AG04450 (cell line): ENCODE results near the gene SLF1. TPM values are rescaled to one million over a fixed set of nuclear protein-coding genes. Genes with fewer than 3 reads are reported as not detected.

Experiments
- CTCF ChIA-PET: fragments of 300-600, 350-600 bp; formaldehyde crosslinking; extraction: SDS; loops from one replicate; lab custom pipeline; 2022; ENCODE audit warnings: antibody characterized with exemption, inconsistent platforms; lab: Charles Lee
- POLR2A ChIA-PET: fragments of 350-600 bp; formaldehyde crosslinking; extraction: SDS; loops from one replicate; lab custom pipeline; 2021; ENCODE audit warnings: antibody characterized with exemption, inconsistent platforms; lab: Yijun Ruan, JAX
- DNase-seq: peaks from one replicate; pipeline ENCODE4 v3.0.0-alpha.2; 2011; ENCODE audit warnings: low read depth, low spot score
- H3K27ac ChIP-seq: one replicate; pipeline ENCODE4 v1.5.1; 2012; ENCODE audit warnings: low read depth, low read length, control low read depth
- H3K27me3 ChIP-seq: one replicate; pipeline ENCODE4 v1.6.0; 2012; ENCODE audit warnings: low read length; ENCODE audit not compliant: control insufficient read depth, insufficient read depth
- H3K4me3 ChIP-seq: 2 replicates; pipeline ENCODE4 v1.5.1; 2011; ENCODE audit warnings: mild to moderate bottlenecking, low read depth, low read length, control low read depth
- H3K9me3 ChIP-seq: 2 replicates; pipeline ENCODE4 v1.5.1; 2012; ENCODE audit warnings: low read length; ENCODE audit not compliant: control insufficient read depth, insufficient read depth
- polyA plus RNA-seq: library from polyadenylated mRNA; depleted of rRNA; stranded (reverse); fragments of >200 nt; gene quantifications from 2 replicates; pipeline ENCODE4 v1.2.3, GENCODE V29; 2011
- TF ChIP-seq, protein P1 (sequence below): IDR thresholded peaks from 2 replicates; pipeline ENCODE4 v1.5.1; 2011; ENCODE audit warnings: low read depth, low read length, control low read depth, inconsistent platforms

The SLF1 gene
- polyA plus RNA-seq, 1 experiment: 3.6 TPM

DNA sequence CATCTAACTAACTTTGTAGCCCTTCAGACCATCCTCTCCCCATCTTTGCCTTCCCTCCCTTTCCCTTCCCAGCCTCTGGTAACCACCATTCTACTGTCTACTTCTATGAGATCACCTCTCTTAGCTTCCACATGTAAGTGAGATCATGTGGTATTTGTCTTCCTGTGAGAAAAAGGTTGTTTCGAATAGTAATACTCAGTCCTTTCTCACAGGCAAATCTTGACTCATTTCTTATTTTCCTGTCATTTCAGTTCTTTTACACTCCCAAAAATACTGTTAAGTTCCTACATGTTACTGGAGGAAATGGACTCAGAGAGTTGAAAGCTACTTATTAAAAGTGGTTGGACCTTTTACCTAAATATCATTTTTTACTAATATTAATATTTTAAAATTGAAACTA is 82.1 kb downstream of the SLF1 start:
- Histone ChIP-seq H3K27me3 (no peaks in the 10 kb centered on the region), H3K27ac (no peak overlapping the region), H3K4me3 (no peak overlapping the region), H3K9me3 (no peaks in the 10 kb centered on the region)
- DNase-seq: no peak
- CTCF ChIA-PET: no interaction called here
- TF ChIP-seq, protein P1, sequence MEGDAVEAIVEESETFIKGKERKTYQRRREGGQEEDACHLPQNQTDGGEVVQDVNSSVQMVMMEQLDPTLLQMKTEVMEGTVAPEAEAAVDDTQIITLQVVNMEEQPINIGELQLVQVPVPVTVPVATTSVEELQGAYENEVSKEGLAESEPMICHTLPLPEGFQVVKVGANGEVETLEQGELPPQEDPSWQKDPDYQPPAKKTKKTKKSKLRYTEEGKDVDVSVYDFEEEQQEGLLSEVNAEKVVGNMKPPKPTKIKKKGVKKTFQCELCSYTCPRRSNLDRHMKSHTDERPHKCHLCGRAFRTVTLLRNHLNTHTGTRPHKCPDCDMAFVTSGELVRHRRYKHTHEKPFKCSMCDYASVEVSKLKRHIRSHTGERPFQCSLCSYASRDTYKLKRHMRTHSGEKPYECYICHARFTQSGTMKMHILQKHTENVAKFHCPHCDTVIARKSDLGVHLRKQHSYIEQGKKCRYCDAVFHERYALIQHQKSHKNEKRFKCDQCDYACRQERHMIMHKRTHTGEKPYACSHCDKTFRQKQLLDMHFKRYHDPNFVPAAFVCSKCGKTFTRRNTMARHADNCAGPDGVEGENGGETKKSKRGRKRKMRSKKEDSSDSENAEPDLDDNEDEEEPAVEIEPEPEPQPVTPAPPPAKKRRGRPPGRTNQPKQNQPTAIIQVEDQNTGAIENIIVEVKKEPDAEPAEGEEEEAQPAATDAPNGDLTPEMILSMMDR: no peak
- POLR2A ChIA-PET: no interaction called here

DNA sequence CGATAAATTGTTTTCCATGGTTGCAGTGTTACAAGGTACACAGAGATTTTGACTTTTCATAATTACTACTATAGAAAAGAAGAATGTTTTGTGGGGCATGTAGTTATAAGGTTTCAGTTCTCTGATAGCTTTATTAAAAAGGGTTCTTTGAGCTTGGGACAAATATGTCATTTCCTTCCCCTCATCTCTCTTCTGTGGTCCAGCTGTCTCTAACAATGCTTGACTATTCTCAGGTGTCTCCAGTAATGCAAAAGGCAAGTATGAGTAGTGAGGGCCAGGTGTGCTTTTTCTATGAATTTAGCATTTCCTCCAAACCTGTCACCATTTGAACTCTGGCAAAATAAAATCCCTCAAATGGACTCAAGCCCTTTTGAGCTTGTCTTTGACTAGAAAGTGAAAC is 84.3 kb downstream of the SLF1 start:
- Histone ChIP-seq H3K27ac (no peak overlapping the region), H3K4me3 (no peak overlapping the region), H3K27me3 (no peaks in the 10 kb centered on the region), H3K9me3 (no peaks in the 10 kb centered on the region)
- ChIA-PET POLR2A (no interaction called here), CTCF (interaction anchor here (1.1 kb wide), 1 partner anchor 35 kb away, joined by 3 read pairs; no protein-coding TSS in a partner anchor)
- TF ChIP-seq, protein P1: no peak
- DNase-seq: no peak

DNA sequence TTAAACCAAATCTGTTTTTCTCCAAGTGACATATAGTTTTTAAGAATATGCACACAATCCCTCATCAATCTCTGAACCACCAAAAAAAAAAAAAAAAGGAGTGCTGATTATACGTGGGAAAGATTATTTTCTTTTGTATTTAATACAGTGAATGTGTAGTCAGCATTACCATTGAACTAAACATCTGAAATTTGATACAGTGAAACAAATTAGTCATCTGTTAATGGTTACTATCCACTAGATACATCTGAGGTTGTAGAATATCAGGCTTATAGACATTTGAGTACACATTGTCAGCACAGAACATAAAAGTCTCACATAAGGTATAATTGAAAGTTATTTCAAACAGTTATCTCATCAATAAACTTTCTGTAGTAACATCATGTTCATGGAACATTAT is 87.0 kb downstream of the SLF1 start:
- no peaks in the 10 kb centered on the region for H3K9me3 ChIP-seq
- POLR2A ChIA-PET: no interaction called here
- no peak overlapping the region for H3K4me3 ChIP-seq
- no peak for DNase-seq
- H3K27ac ChIP-seq: no peak overlapping the region
- TF ChIP-seq, protein P1: no peak
- CTCF ChIA-PET: no interaction called here
- no peaks in the 10 kb centered on the region for H3K27me3 ChIP-seq

DNA sequence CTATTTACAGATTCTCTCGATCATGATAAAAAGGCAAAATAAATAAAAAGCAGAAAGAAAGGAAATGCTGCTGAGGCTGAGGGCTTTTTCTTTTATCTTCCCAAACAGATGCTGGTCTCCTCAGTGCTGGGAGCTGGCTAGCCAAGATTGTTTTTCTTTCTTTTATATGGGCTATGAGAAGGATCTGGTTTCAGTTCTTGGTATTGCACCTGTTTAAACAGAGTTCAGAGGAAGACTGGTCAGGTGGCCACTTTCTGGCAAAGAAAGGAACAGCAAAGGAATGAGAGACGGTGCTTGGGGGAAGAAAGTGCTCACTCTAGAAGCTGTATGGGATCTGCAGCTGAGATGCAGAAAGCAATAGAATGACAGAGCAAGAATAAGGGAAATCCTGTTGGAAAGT is 88.9 kb downstream of the SLF1 start:
- POLR2A ChIA-PET: no interaction called here
- Histone ChIP-seq H3K27me3 (no peaks in the 10 kb centered on the region), H3K27ac (no peak overlapping the region), H3K4me3 (no peak overlapping the region), H3K9me3 (no peaks in the 10 kb centered on the region)
- TF ChIP-seq, protein P1: no peak
- CTCF ChIA-PET: interaction anchor here (1.7 kb wide), 1 partner anchor 31 kb away, joined by 11 read pairs; no protein-coding TSS in a partner anchor
- no peak for DNase-seq

DNA sequence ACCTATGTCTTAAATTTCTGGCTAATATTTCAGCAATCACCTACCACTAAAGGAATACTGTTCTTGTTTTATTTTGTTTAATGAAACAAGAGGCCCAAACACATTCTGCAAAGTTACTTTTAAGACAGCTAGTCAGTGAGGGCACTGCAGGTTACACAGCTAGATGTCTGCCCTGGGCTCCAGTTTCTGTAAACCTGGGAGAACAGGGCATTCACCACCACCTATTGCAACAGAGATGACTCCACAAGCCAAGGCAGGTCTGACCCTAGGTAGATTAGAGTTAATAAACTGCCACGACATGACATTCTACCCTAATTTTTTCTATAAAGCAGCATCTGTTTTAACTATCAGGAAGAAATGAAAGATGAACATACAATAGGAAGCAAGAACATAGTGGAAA is 90.8 kb downstream of the SLF1 start:
- Histone ChIP-seq H3K27me3 (no peaks in the 10 kb centered on the region), H3K9me3 (no peaks in the 10 kb centered on the region), H3K27ac (no peak overlapping the region), H3K4me3 (no peak overlapping the region)
- ChIA-PET POLR2A (no interaction called here), CTCF (no interaction called here)
- TF ChIP-seq, protein P1: no peak
- no peak for DNase-seq
